NCI-H1417 treated with DMSO at 0.1 percent for 48 hours (cell line): ENCODE measurements around the gene ZBTB12.

Experiments used
- DNase-seq: peaks from one replicate; lab custom pipeline; 2025; lab: John Stamatoyannopoulos, UW

Gene ZBTB12

DNA sequence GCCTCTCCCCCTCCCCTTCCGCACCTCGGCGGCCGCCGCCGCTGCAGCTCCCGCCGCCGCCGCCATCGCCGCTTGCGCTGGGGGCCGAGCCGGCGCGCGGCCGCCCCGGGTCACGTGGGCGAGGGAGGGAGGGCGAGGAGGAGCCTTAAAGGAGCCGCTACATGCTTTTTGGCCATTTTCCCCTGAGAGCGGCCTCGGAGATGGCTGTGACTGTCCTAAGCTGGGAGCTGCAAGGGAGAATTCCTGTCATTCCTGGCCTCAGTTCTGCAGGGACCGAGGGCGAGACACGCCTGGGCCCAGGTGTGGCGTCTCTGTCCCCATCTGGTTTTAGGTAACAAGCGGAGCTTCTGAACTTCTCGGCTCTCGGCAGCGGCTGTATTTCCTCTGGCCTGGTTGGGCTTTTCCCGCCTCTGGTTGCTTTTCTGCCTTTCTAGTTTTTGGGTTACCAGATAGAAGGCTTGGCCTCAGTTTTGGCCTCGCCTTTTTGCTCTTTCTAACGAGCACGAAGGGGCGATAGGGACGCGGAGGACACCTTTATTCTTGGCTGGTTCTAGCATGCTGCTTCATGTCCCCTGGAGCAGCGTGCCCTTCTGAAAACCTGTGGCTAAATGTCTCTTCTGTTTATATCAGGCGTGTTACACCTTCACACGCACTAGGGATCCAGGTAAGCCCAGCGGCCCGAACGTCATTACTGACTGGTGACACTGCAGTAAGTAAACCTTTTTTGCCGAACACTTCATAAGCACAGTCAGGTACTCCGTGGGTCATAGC, 4.1 kb downstream of the ZBTB12 start, which contains the start of gene EHMT2:
TSS of gene EHMT2 (minus strand) at position 87 of the 771 bp plus-strand sequence. CDS start at position 66, 21 bp downstream.
- DNase-seq, result peak; percentile 5

DNA sequence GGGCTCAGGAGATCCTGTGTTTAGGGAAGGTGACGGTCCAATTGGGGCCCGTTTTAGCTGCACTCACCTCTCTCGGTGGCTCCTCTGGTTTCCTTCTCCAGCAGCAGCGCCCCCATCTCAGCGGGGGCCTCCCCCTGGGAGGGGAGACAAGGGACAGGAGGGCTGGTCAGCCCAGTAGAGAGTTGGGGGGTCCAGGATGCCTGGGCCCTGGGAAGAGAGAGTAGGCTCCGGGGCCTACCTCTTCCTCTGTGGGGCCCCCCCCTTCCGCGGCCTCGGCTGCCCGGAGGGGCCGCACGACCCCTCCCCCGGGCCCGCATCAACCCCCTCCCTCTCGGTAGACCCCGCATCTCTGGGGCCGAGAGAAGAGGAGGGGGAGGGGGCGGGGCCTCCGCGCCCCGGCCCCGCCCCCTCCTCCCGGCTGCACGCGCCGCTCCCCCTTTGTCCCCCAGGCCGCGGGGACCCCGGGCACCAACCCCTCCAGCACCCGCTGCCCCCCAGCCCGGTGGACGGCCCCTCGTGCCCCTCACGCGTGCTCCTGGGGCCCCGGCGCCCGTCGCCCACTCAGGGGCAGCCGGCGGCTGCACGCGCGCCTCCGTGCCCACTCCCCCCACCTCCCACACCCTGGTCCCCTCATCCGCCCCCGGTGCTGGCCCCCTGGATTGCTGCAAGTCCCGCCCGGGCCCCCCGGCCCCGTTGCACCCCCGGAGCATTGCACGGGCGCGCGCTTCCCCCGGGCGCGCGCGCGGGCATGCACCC, 4.9 kb downstream of the ZBTB12 start:
- no peak for DNase-seq

DNA sequence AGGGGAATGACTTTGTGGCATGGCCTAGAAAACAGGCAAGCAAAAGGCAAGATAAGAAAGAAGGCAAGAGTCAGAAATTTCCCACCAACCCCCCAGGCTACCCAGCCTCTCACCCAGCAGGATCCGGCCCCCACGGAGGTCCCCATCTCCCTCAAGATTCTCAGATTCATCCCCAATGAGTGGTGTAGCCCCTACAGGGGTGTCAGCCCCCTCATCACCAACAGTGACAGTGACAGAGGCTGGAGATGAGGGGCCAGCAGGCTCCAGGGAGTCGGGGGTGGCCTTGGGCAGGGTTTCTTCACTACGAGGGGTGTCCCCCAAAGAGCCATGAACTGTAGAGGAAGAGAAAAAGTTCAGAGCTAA, 5.4 kb downstream of the ZBTB12 start:
- DNase-seq, result no peak

DNA sequence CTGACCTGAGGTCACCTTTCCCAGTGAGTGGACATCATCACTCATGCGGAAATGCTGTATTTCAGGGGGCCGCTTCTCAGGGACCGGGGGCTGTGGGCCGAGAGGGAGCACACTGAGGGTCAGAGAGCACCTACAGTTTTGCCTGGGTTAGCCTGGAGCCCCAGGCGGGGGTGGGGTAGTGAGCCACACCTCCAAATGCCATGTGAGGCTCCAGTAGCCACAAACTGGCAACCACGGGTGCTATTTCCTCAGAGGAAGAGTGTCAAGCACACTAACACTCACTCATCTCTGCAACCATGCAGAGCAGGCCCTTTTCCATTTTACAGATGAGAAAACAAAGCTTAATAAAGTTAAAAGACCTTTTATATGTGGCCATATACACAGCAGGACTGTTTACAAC, 9.1 kb downstream of the ZBTB12 start:
- no peak for DNase-seq

DNA sequence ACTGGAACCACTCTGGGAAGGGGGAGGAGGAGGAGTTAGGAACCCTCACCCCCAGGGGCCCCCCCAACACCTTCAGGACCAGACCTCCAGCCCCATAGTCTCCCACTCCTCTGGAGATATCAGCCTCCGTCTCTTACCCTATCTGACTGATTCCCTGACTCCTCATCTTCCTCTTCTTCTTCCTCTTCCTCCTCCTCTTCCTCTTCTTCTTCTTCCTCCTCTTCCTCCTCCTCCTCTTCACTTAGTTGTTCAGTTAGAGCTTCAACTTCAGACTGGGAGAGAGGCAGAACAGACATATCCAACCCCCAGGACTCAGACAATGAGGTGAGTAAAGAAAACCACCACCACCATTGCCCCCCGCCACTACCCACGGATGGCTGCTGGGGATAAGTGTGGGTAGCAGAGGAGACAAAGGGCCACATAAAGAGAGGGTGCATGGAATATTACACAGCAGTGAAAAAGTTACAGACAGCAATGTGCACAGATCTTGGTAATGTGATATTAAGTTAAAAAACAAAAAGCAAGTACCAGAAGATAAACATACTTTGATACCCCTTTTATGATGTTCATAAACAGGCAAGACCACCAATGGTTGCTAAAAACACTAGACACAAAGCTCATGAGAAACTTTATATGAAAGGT, 12.4 kb downstream of the ZBTB12 start:
- DNase-seq, result no peak

DNA sequence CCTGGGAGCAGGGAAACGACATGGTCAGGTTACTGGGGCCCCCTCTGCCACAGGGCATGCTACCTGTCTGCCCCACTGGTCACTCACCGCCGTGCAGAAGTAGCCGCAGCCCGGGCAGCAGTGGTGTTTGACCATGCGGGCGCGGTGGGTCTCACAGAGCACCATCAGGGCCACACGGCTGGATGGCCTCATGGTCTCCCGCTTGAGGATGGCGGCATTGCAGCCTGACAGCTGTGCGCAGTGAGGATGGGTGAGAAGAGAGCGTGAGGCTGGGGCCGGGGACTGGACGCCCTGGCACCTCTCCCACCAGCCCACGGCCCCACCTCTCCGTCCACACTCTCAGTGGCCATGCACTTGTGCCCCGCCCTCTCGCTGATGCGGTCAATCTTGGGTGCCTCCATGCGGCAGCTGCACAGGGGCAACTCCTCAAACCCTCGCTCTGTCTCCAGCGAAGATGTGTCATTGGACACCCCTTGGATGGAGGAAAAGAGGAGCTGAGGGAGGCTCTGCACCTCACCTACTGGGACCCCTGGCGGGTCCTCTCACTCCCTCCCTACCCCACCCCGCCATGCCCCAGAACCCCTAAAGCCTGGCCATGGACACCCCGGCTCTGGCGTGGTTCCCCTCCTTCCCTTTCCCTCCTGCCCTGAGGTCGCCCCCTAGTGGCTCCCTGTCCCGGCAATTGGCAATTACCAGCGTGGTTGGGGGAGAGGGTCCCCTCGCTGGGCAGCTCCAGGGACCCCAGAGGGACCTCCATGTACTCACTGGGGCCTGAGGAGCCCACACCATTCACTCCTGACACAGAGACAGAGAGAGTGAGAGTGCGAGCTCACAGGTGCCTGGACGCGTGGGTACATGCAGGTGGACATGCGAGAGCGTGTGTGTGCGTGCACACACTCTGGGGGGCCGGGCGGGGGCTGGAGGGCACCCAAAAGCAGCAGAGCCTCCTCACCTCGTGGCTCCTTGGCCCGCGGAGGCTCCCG, 13.3 kb downstream of the ZBTB12 start:
- DNase-seq, result no peak

DNA sequence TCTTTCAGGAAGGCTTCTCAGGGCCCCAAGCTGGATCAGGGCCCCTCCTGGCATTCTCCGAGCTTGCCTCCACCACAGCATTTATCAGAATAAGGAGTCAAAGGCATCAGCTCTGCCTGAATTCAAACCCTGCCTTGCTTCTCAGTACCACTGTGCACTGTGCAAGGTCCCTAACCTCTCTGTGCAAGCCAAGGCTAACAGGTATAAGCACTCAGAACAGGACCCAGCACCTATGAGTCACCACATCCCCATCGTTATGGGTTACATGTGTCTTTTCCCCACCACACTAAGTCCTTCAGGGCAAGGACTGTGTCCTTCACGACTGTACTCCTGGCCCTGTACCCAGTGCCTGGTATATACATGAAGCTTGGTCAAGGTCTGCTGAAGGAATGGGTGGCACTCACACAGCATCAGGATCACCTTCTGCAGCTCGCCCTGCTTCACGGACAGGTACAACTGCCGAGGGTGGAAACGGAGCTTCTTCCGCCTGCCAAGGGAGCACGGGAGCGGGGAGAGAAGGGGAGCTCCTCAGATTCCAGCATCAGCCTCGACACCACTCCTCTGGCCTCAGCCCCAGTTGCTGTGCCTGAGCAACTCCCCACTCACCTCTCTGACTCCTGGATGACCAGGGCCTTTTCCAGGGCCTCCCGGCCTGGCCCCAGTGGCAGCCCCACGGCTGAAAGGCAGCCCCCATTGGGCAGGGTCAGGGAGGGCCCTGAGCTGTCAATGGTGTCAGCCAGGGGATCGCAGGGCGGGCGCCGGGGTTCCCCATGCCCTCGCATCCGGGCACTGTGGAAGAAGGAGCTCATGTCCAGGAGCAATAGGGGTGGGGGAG, 14.5 kb downstream of the ZBTB12 start:
- no peak for DNase-seq

DNA sequence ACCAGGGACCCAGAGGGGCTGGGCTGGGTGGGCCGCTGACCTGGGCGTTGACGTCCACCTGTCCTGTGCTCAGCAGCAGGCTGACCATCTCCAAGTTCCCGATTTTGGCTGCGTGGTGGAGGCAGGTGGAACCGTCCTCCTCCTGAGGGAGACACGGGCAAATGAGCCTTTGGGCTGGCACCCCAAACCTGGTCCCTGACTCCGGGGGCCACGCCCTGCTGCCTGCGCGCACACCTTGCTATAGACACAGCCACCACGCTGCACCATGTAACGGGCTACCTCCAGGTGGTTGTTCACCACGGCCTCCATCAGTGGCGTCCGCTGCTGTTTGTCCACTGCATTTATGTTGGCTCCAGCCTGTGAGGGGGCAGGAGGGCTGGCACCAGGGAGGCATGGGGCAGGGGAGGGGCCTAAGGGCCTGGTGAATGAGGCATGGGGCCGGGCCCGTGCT, 15.3 kb downstream of the ZBTB12 start:
- DNase-seq, result no peak

DNA sequence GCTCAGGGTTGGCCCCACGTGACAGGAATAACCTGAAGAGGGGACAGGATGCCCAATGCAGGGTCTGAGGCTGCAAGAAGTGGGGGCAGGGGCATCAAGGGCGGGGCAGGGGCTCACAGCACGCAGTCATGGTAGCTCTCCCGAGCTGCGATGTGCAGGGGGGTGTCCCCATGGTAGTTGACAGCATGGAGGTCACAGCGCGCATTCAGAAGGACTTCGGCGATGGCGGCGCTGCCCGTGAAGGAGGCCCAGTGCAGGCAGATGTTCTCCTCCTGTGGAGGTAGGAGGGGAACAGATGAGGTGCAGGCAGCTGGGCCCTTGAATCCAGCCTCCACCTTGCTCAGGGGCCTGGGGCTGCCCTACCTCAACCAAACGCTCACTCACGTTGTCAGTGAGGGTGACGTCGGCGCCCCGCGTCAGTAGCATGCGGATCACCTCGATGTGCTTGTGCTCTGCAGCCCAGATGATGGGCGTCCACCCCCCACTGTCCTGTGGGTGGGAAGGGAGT, 17.3 kb downstream of the ZBTB12 start:
- no peak for DNase-seq

DNA sequence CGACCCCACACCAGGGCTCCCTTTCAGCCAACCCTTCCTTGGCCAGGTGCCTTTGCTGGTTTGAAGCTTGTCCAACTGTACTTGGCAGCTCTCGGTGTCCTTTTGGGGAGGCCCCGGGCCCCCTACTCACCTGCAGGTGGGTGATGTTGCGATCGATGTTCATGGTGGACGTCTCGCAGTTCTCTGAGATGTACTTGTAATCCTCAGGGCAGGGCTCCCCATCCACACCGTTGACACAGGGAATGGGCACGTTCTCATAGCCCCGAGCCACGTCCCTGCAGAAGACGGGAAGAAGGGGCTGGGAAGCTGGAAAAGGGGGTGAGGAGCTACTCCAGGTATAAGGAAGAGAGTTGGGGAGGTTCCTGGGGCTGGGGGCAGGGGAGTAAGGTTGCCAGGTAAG, 18.2 kb downstream of the ZBTB12 start:
- no peak for DNase-seq

DNA sequence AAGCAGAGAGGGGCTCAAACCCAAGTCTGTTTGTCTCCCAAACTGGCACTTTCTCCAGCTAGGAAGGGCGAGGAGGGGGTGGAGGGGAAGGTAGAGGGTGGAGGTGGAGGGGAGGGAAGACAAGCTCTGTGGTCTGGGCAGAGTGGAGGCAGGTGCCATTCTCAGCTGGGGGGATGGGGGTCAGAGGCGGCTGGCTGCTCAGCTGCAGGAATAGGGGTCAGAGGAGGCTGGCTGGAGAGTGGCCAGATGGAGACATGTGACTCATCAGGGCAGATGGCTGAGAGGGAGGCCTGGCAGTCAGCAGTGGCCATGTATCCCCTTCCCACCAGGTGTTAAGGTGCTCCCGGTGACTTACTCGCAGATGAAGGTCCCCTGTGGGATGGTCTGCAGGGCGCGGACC, 19.5 kb downstream of the ZBTB12 start:
- DNase-seq, result no peak

DNA sequence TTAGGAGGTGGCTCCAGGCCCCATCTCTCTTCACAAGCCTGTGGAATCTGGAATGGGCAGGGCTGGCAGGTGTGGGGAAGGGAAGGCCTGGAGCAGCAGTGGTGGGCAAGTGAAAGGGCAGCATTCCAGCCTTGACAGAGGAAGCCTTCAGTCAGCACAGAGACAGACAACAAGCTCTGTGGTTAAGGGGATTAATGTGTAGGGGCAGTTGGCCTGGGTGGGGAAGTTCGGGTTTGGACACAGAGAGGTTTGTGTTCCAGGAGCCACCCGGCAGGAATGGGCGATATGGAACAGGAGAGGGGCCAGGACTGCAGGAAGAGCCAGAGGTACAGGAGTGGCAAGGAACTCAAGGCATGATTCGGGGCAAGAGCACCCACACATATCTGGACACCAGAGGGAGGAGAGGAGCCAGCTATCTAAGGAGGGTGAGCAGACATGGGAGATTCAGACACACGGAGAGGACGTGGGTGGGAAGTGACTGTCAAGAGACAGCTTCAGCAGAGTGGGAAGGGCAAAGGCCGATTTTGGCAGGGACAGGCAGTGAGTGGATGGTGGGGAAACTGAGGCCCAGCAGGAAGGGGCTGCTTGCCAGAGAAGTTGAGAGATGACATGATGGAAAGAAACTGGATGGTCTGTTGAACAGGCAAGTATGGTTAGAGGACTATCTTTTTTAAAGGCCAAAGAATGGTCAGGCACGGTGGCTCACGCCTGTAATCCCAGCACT, 20.6 kb downstream of the ZBTB12 start:
- no peak for DNase-seq

DNA sequence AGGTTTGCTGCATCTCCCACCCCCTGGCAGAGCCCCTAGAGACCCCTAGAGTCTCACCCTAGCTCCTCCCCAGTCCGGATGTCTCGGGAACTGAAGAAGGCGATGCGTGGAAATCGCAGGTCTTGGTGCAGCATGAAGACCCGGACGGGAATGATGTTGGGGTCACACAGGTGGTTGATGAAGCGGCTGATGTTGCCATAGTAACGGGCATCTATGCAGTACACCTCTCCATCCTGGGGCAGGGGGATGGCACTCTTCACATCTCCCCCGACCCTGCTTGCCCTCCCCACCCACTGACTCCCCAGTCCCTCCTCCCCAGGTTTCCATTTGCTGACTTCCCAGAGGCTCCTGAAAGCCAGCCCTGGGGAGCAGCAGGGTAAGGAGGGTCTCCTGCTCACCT, 21.3 kb downstream of the ZBTB12 start:
- DNase-seq, result no peak

DNA sequence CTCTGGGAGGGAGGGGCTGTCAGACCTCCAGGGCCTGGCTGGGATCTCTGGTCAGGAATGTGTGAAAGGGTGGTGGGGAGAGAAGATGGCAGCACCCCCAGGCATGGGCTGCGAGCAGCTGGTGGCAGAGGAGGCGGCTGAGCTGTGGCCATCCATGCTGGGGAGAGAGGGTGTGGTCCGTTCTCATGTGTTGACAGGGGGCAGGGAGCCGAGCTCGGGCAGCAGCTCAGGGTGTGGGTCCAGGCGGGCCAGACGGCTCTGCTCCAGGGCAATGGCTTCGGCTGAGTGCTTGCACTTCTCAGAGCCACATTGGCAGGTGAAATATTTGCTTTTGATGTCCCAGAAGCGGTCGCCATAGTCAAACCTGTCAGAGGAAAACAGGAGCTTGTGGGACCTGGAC, 22.0 kb downstream of the ZBTB12 start:
- no peak for DNase-seq

DNA sequence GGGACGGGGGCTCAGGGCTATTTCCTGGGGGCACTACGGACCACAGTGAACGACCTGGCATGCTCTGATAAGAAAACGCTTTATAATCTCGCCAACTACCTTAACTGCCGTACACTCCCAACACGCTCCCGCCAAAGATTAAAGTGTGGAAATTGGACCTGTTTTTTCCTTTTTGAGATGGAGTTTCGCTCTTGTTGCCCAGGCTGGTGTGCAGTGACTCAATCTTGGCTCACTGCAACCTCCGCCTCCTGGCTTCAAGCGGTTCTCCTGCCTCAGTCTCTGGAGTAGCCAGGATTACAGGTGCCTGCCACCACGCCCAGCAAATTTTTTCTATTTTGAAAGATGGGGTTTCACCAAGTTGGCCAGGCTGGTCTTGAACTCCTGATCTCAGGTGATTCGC, 22.7 kb downstream of the ZBTB12 start:
- DNase-seq, result no peak

DNA sequence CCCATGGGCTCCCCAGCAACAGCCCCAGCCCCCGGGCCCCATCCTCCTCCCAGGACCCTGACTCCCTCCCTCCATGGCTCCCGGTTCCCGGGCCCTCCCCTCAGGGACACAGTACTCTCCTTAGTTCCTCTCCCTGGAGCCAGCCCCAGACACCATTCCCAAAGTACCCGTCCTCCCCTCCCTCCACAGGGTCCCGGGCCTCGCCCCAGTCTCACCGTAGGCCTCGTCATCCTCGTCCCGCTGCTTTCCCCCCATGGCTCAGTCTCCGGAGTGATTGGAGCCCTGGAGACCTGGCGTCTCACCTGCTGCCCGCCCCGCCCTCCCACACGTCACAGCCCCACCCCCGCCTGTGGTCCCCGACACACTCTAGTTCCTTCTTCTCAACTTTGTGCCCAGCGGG, 23.2 kb downstream of the ZBTB12 start, which contains the start of gene SLC44A4:
TSS of gene SLC44A4 (minus strand) at position 272 of the 400 bp plus-strand sequence. CDS start at position 255, 17 bp downstream.
- no peak for DNase-seq

DNA sequence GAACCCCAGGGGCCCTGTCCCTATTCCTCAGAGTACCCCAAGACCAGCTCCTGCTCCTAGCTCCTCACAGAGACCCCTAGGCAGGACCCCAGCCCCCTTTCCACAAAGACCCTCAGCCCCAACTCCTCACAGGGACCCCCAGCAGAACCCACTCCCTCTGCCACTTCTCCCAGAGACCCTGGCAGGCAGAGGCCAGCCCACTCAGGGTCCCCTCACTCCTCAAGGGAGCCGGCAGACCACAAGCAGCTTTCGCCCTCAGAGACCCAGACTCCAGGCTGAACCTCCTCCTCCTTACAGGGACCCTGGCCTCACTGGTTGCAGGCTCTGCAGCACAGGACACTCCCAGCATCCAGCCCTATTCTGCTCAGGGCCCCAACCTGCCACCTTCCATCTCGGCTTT, 23.7 kb downstream of the ZBTB12 start:
- DNase-seq, result no peak

DNA sequence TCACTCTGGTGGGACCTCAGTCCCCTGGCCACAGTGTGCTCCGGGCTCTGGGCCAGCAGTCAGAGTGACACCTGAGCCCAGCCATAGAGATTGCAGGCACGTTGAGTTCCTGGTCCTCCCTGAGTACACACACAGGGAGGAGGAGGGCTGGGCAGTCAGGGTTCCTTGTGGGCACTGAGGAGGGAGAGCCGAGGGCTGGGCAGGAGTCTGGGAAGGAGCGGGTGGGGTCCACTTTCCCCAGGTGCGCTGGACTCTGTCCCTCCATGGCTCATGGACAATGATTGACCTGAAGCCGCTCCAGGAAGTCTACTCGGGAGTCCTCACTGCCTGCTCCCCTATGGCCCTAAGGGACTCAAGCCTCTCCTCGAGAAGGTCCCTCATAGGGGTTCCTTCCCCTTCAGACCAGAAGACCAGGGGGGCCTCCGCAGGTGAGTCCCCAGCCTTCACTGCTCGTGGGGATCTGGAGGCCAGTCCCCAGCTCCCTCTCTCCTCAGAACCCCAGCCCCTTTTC, 24.2 kb downstream of the ZBTB12 start:
- DNase-seq, result no peak

DNA sequence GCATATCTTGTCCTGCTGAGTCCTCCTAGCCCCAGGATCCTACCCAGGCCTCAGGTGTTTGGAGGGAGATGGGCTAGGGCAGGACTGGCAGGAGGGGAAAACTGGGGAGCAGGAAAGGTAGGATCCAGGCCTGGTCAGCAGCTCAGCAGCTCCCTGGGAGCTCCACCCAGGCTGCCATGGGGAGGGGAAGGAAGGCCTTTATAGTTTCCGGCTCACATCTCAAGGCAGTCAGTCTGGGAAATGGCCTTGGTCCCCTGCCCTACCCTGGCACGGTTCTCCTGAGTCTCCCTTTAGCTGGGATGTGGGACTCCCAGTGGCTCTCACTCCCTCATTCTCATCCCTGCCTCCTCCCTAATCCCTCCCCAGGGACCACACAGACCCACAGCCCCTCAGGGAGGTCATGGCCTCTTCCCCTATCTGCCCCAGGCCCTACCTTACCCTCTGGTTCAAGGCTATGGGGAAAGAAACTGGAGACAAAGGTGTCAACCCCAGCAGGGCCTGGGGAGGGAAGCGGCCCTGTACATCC, 24.7 kb downstream of the ZBTB12 start:
- no peak for DNase-seq
